ENCODE measurements around the gene APBA1. TPM values are rescaled to one million over a fixed set of nuclear protein-coding genes. Genes with fewer than 3 reads are reported as not detected.

The APBA1 gene
- polyA plus RNA-seq, 3 donors = 1.6 TPM; not detected in 2

DNA sequence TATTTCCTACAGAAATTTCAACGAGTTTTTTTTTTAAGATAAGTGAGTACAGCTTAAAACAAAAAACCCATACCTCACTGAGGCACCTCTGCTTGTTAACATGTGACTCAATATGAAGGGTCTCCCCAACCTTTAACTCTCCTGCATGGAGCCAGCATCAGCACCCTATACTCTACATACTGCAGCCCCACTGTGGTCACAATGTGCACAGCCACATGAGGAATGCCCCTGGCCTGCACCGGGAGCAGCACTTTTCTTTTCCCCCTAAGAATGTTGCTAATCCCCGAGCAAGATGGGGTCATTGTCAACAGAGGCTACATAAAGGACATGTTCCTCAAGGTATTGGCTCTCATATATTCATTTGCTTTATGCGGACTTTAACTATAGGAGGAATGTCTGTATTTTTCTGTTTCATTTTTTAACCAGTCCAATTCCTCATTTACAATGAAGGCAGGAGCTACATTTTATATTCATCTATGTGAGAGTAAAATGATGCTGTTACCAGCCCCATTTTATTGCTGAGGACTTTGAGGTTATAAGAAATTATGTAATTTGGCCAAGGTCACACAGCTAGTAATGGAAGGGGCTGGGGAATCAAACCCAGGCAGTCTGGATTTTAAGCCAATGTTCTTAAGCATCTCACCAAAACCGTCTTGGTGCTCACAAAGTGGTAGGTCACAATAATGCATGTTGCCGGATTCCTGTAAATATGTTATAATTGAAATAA, 93.0 kb downstream of the APBA1 start:
- Histone ChIP-seq H3K27ac (ENCODE audit: low read depth in 1 of 2, low read length in 2 of 2) (no peak overlapping the region), H3K4me1 (ENCODE audit: control insufficient read depth in 1 of 2, insufficient read depth in 2 of 2, low read length in 2 of 2) (peaks cover 16% of the 10 kb centered on the region in 2 donors), H3K36me3 (replicated peaks in 1 of 2; ENCODE audit: control insufficient read depth in 1 of 2, insufficient read depth in 2 of 2, low read length in 2 of 2) (no peaks in the 10 kb centered on the region), H3K9ac (ENCODE audit: insufficient read depth, low read length, poor library complexity, severe bottlenecking) (no peak overlapping the region), H3K4me3 (replicated peaks in 1 of 3; ENCODE audit: low read depth in 2 of 3, low read length in 3 of 3) (no peak overlapping the region), H3K4me2 (replicated peaks; ENCODE audit: extremely low read depth, low read length, poor library complexity, severe bottlenecking) (no peak overlapping the region), H3K9me3 (replicated peaks in 1 of 2; ENCODE audit: control insufficient read depth in 1 of 2, insufficient read depth in 1 of 2, low read length in 2 of 2) (no peaks in the 10 kb centered on the region), H3K79me2 (ENCODE audit: insufficient read depth, low read length) (no peaks in the 10 kb centered on the region), H4K20me1 (ENCODE audit: insufficient read depth, low read length) (no peaks in the 10 kb centered on the region), H2AFZ (ENCODE audit: insufficient read depth, low read depth, low read length, poor library complexity, severe bottlenecking) (no peak overlapping the region), H3K27me3 (ENCODE audit: control insufficient read depth in 2 of 2, insufficient read depth in 2 of 2, low read length in 2 of 2) (no peaks in the 10 kb centered on the region)
- H3K27me3 Mint-ChIP-seq (ENCODE audit: low read depth in 3 of 3) = no peaks in the 10 kb centered on the region
- no peak for DNase-seq
- peaks cover 11% of the 10 kb centered on the region for H3K4me1 Mint-ChIP-seq
- H3K36me3 Mint-ChIP-seq = no peaks in the 10 kb centered on the region
- intact Hi-C loops (cut with micrococcal nuclease) = no loop called here
- no peak for TF ChIP-seq CTCF (IDR thresholded peaks at IDR 0.05)
- WGBS (ENCODE audit: insufficient coverage) = 95% methylated on average over 3 of the region's 6 CpGs
- no peak overlapping the region for H3K4me3 Mint-ChIP-seq
- no peak overlapping the region for H3K27ac Mint-ChIP-seq
- H3K9me3 Mint-ChIP-seq = peaks cover 0 to 4% (median 2%) of the 10 kb centered on the region in 7 donors

DNA sequence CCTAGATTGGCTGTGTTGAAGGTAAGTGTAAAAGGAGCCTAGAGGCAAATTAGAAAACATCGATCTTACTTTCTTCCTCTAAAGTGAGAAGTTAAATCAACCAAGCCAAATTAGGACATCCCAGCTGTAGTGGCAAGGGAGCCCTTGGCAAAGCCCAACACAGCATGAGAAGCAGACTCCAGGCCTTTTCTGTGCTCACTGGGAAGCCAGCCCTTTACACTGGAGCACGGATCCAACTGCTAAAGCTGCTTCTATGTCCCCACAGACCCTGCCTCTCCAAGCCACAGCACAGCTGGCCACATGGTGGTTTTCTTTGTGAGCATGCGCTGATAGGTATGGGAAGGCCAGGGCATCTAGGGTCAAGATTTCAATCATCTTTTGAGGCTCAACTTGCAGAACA, 94.1 kb downstream of the APBA1 start:
- H3K36me3 ChIP-seq (replicated peaks in 1 of 2; ENCODE audit: control insufficient read depth in 1 of 2, insufficient read depth in 2 of 2, low read length in 2 of 2) = no peaks in the 10 kb centered on the region
- peaks cover 0 to 4% (median 2%) of the 10 kb centered on the region in 7 donors for H3K9me3 Mint-ChIP-seq
- DNase-seq = no peak
- peaks cover 13 to 14% of the 10 kb centered on the region in 2 donors for H3K4me1 ChIP-seq (ENCODE audit: control insufficient read depth in 1 of 2, insufficient read depth in 2 of 2, low read length in 2 of 2)
- 80% methylated on average over 1 of the region's 3 CpGs for WGBS (ENCODE audit: insufficient coverage)
- H3K36me3 Mint-ChIP-seq = no peaks in the 10 kb centered on the region
- H3K9me3 ChIP-seq (replicated peaks in 1 of 2; ENCODE audit: control insufficient read depth in 1 of 2, insufficient read depth in 1 of 2, low read length in 2 of 2) = no peaks in the 10 kb centered on the region
- H3K4me3 ChIP-seq (replicated peaks in 1 of 3; ENCODE audit: low read depth in 2 of 3, low read length in 3 of 3) = no peak overlapping the region
- H3K4me2 ChIP-seq (replicated peaks; ENCODE audit: extremely low read depth, low read length, poor library complexity, severe bottlenecking) = no peak overlapping the region
- no peak overlapping the region for H3K9ac ChIP-seq (ENCODE audit: insufficient read depth, low read length, poor library complexity, severe bottlenecking)
- no peaks in the 10 kb centered on the region for H3K27me3 ChIP-seq (ENCODE audit: control insufficient read depth in 2 of 2, insufficient read depth in 2 of 2, low read length in 2 of 2)
- no peaks in the 10 kb centered on the region for H3K79me2 ChIP-seq (ENCODE audit: insufficient read depth, low read length)
- intact Hi-C loops (cut with micrococcal nuclease) = no loop called here
- no peak overlapping the region for H3K27ac ChIP-seq (ENCODE audit: low read depth in 1 of 2, low read length in 2 of 2)
- H3K4me3 Mint-ChIP-seq = no peak overlapping the region
- no peaks in the 10 kb centered on the region for H4K20me1 ChIP-seq (ENCODE audit: insufficient read depth, low read length)
- H2AFZ ChIP-seq (ENCODE audit: insufficient read depth, low read depth, low read length, poor library complexity, severe bottlenecking) = no peak overlapping the region
- TF ChIP-seq CTCF (IDR thresholded peaks at IDR 0.05) = no peak
- peaks cover 10% of the 10 kb centered on the region for H3K4me1 Mint-ChIP-seq
- H3K27ac Mint-ChIP-seq = no peak overlapping the region
- peaks cover 0 to 2% (median 0%) of the 10 kb centered on the region in 3 donors for H3K27me3 Mint-ChIP-seq (ENCODE audit: low read depth in 3 of 3)
